A673 (cell line): ENCODE measurements around the gene CCDC183.

Experiments used
- EZH2 ChIP-seq: fragments of 200-600 bp; sonication (generic); IDR thresholded peaks from 2 replicates; pipeline ENCODE4 v1.6.1; 2017; ENCODE audit warnings: borderline replicate concordance, low read depth, mild to moderate bottlenecking, mixed read lengths, antibody characterized with exemption, low read length; ENCODE audit not compliant: poor library complexity, severe bottlenecking
- TF ChIP-seq, protein P1 (sequence below): fragments of 300-800, 200-600 bp; sonication (generic); conservative IDR thresholded peaks from 2 replicates; pipeline ENCODE4 v1.5.1; 2017; ENCODE audit warnings: low read depth, mild to moderate bottlenecking, antibody characterized with exemption, low read length, moderate library complexity, mixed read lengths

DNA sequence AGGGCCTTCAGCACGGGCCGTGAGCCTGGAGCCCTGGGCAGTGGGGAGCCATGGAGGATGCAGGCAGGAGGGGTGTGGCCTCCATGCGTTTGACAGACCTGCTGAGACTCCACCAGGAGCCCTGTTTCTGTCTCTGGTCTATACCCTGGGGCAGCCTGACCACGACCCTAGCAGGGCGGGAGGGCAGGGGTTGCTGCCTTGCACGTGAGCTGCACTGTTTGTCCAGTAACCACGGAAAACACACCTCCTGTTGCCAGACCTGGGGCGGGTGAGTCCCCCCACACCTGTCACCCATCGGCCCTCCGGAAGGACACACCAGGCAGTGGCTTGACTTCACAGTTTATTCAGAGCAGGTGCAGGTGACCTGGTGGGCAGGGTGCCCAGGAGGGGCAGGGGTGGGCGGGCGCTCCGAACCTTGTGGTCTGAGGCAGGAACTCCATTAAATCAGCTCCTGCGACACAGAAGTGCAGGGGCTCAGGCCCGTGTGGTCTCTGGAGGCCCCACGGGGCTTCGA is 42.0 kb upstream of the CCDC183 start:
- TF ChIP-seq, protein P1, sequence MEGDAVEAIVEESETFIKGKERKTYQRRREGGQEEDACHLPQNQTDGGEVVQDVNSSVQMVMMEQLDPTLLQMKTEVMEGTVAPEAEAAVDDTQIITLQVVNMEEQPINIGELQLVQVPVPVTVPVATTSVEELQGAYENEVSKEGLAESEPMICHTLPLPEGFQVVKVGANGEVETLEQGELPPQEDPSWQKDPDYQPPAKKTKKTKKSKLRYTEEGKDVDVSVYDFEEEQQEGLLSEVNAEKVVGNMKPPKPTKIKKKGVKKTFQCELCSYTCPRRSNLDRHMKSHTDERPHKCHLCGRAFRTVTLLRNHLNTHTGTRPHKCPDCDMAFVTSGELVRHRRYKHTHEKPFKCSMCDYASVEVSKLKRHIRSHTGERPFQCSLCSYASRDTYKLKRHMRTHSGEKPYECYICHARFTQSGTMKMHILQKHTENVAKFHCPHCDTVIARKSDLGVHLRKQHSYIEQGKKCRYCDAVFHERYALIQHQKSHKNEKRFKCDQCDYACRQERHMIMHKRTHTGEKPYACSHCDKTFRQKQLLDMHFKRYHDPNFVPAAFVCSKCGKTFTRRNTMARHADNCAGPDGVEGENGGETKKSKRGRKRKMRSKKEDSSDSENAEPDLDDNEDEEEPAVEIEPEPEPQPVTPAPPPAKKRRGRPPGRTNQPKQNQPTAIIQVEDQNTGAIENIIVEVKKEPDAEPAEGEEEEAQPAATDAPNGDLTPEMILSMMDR = no peak
- TF ChIP-seq EZH2 = no peak
